Myocyte (in vitro differentiated cells): ENCODE data around the gene LYPLAL1. TPM values are rescaled to one million over a fixed set of nuclear protein-coding genes. Genes with fewer than 3 reads are reported as not detected.
"Not testable (repeated sequence)": the region's sequence is repeated elsewhere in the genome, so short reads cannot be mapped to it uniquely, and the experiment has no call there.

ENCODE experiments used
- DNase-seq: peaks from one replicate; pipeline ENCODE4 v3.0.0-alpha.2; 2012; ENCODE audit warnings: low read depth
- total RNA-seq: library from RNA; depleted of rRNA; stranded (reverse); fragments of >200 nt; gene quantifications from 2 replicates; pipeline ENCODE4 v1.2.3, GENCODE V29; 2014

Gene LYPLAL1
- total RNA-seq, 1 donor from 2014 or later: 17.8 TPM

DNA sequence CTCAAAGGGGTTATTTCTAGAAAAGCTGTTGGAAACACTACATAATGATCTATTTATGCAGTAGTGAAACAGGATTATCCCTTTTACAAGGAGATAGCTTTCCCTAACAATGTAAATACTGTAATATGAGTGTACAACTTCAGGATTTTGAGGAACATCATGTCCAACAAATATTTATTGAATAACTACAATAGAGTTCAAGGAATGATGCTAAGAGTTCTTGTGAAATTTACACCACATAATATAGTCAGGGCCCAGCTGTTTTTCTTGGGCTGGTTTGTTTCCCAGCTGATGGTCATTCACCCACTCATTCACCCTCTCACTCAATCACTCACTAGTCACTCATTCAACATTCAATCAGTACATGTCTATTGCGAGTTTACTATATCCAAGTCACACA lies 12.3 kb upstream of the LYPLAL1 start:
- no peak for DNase-seq

DNA sequence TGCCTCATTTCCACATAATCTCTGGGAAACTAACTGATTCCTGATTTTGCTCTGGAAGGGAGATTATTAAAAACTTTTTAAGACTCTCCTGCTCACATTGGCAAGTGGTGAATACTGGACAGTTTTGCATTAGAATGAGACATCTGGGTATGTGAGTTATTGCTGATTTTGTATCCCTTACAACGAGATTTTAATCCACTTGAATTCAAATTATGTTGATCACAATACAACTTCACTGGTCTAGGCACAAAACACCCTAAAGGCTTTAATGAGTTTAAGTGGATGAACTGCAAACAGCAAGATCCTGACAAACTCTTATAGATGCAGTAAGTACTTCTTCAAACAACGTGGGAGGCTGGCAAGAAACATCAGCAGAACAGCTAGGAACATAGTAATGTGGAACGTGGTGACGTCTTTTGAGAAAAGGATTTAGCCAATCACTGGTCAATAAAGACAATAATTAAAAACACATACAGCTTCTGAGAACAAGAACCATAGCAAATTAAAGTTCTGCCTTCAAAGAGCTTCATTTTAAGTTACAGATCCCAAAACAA lies 10.2 kb upstream of the LYPLAL1 start:
- no peak for DNase-seq

DNA sequence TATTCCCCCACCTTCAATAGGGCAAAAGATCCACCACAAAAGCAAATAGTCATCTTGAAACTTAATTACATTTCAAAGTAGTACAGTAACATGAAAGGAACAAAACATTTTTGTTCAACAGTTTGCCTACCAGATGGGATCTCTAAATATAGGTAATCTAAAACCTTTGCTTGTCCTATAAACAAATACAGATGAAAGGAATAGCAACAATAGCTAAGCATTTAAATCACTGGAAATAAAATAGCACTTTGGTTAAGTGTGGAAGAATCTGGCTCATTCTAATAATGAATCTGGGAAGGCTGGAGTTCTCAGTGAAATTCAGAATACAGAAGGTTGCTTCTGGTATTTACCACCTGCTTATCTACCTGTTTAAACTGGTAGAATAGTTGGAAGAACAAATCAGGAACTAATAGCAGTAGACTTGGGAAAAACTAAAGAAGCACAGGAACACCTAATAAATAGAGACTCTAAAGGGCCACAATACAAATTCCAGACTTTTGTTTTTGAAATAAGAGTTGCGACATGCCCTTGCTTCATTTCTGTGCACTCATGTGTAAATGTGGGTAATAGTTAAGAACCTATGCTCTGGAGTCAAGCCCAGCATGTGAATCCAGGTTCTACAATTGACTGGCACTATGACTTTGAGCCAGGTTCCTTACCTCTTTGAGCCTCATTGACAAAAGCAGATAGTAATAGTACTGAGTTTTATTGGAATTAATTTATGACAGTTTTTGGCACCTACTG lies 2.3 kb upstream of the LYPLAL1 start:
- DNase-seq: no peak

DNA sequence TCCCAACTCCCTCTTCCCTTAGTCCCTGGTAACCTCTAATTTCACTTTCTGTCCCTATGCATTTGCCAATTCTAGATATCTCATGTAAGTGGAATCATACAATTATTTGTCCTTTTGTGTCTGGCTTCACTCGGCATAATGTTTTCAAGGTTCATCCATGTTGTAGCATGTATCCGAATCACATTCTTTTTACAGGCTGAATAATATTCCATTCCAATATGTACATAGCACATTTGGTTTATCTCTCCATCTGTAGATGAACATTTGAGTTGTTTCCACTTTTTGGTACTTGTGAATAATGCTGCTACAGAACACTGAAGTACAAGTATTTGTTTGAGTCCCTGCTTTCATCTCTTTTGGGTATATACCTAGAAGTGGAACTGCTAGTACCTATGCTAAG lies 857 bp upstream of the LYPLAL1 start:
- no peak for DNase-seq

DNA sequence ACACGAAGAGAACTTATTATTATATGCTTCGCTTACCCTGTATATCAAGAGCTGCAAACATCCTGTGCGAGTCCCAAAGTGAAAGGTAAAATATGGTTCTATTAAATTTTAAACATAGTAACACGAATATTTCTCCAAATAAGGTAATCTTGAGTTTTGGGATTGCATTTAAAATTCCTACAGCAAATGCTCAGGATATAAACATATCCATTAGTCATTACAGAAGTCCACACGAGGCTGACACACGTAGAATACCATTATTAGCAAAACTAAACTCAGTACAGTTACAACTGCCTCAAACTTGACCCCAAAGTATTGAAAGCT lies 282 bp upstream of the LYPLAL1 start:
- DNase-seq: no peak

DNA sequence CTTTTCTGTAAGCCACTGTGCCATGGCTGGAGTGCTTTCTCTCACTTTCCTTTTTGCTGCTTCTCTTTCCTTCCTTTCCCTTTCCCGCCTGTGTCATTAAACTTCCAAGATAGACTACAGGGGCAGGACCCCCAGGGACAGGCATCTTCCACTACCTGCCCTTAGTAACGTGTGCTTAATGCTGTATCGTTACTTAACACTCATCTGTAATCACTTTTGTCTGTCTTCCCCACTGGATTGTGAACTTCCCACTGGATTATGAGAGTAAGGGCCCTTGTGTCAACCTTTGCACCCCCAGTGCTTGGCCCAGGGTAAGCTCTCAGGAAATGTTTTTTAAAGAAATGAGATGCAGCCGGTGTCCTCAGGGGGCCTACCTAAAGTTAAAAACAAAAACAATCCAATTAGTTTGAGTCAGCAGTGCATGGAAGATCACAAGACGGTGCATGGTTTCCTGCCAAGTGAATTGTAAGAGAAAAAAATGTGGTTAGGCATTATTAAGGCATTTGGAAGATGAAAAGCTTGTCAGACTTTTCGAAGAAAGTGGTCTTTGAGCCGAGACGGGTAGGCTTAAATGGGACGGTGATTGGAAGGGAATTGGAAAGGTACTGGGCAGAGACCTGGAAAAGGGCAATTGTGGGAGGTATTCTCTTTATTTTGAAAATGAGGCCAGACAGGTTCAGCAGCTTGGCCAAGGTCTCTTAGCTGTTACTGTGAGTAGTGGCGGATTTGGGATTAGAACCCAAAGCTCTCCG lies 958 bp downstream of the LYPLAL1 start:
- DNase-seq: peak; percentile 65

DNA sequence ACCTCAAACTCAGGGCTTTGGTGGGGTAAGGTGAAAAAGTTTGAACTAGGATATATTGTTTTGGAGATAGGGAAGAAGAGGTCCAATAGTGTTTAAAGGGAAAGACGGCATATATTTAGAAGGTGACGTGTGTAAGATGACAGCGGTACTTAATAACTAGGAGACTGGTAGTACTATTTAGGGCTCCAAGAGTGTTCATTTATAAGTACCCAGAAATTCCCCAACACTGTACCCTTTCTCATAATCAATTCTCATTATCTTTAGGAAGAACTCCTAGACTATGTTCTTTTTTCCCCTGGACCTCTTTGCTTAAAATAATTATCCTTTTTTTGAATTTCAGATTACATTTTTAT lies 1.5 kb downstream of the LYPLAL1 start:
- DNase-seq: no peak

DNA sequence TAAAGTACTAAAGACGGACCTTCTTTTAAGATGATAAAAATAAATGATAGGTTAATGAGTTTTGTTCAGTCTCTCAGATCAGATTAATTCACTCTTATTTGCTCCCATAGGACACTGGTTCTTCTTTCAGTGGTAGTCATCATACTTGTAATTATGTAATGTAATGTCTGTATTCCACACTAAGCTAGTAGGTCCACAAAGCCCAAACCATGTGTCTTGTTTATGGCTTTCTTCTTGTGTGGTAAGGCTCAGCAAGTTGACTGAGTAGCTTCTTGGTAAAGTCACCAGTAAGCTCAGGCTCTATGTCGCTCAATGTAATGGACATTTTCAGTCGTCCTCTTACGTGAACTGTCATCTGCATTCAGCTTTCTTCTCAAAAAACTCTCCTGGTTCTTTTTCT lies 2.5 kb downstream of the LYPLAL1 start:
- DNase-seq: no peak

DNA sequence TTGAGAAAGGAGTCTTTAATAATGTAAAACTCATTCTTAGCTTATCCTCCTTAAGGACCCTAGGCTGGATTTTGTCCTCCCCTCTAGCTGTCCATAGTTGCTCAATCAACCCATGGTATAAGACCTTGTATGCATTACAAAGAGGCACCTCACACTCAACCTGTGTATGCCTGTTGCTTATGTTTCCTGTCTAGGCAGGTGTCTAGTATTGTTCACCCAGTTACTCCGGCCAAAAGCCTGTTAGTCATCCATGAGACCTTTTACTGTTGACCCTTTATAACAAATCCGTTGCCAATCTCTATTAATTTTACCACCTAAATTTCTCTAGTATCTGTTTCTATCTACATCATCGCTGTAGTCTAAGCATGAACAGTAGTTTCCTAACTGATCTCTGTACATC lies 3.7 kb downstream of the LYPLAL1 start:
- DNase-seq: no peak

DNA sequence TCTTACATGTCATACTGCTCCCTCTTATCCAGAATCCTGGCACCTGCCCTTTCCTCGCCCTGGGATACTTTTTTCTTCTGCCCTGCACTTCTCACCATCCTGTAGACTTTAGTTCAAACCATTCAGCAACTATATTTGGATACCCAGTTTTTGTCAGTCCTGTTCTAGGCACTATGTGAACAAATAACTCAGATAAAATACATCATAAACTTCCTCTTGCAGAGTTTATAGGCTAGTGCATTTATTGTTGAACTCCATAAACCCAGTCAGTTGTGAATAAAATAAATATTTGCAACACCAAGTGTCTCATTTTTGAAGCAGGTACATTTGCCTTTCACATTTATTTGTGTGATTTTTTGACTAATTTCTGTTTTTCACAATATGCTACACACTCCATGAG lies 4.3 kb downstream of the LYPLAL1 start:
- no peak for DNase-seq

DNA sequence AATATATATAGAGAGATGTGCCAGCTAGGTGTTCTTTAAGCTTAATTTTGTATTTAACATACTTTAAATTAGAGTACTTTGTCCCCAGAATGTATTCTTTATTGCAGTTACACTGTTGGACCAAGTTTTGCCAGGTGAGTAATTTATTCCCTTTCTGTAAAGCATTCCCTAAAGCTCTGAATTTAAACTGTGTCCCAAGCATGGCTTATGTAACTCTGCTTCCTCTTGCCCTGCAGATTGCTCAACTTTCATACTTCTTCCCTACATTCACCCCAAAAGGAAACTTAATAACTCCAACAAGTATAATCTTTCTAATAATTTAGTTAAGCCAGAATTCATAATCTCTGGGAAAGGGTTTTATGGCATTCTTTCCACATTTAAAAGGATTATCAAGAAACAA lies 5.6 kb downstream of the LYPLAL1 start:
- DNase-seq: no peak

DNA sequence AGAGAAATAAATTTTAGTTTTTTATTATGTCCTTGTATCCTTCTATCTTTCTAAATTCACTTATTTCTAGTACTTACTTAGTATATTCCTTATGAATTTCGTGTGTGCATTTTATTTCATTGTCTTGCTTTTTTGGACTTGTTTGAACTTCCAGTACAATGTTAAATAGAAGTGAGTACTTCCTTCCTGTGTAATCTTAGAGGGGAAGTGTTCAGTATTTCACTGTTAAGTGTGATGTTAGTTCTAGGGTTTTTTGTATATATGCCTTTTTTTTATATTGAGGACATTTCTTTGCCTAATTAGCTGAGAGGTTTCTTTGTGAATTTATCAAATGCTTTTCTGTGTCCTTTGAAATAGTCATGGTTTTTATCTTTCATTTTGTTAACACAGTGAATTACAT lies 10.7 kb downstream of the LYPLAL1 start:
- DNase-seq: no peak

DNA sequence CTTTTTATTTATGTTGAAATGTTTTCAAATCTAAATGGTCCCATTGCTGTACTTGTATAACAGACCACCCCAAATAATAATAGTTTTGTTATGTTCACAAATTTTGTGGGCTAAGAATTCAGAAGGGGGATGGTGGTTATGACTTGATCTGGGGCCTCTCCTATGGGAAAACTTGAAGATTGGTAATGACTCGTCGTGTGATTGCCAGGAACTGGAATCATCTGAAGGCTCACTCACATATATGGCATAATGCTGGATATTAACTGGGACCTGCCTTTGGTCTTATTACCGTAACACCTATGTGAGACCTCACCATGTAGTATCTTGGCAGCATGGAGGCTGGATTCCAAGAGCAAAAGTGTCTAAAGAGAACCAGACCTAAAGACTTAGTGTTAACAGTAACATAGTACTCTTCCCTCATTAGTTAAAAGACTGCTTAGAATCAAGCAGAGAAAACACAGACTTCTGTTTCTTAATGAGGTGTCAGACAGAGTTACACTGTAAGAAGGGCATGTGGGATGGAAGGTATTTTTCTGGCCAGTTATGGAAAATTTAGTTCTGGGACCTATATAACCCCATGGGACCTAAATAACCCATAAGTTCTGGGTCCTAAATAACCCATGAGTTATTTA lies 11.9 kb downstream of the LYPLAL1 start:
- DNase-seq: no peak

DNA sequence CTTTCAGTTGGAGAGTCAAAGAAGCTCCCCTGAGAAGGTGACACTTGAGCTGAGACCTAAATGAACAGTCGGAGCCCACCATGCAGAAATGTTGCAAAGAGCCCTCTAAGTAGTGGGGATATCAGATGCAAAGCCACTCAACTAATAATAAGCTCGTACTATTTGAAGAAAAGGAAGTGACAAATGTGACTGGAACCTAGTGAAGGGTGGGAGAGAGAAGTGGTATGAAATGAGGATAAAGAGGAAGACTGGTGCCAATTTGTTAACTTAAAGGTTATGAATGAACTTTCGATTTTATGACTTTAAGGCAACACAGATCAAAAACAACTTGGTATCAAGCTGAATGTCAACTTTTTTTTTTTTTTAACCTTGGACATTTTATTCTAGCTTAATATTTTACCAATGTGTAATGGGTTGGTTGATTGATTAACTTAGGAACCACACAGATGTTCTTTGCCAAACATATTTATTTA lies 14.7 kb downstream of the LYPLAL1 start:
- no peak for DNase-seq

DNA sequence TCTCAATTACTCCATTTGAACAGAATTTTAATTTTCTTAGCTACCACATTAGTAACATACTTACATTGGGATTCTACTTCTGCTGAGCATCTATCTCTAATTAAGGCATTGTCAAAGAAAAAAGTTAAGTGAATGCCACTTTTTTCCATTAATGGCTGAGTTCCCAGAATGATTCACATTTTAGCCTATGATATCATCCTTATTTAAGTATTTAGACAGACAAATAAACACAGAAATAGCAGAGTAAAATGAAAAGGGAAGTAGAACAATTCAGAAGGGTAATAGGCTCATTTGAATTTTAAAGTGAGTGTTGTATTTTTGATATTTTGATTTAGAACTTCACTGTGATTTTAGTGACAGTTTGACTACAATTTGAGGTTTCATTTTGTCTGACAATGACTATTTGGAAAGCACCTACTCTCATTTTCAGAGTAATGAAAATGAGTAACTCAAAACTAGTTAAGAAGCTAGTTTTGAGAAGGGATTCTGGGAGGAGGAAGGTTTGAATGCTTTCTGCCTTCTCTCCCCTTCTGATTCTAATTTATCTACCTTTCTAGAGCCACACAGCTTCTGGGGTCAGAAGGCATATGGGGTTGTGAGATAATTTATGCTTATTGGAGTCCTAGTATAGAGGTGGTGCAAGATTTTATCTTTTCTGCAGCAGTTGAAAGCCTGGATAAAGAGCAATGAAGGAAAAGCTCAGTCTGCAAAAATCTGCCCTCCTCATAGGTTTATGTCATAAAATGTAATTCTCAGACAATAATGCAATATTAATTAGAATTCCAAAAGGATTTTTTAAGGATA lies 15.5 kb downstream of the LYPLAL1 start:
- DNase-seq: peak; percentile 53

DNA sequence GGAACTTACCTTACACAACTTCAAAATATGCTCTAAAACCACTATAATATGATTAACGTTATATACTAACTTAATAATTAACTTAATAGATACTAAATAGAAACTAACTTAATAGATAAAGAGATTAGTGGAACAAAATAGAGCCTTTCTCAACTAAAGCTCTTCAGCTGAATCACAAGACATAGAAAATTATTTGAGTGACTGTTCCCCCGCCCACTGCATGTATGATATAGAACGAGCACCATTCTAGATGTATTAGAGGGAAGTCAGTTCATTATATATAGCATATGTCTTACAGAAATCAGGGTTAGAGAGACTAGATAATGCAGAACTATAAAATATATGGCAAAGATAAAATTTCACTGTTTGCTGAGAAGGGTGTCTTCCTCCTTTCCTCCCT lies 16.3 kb downstream of the LYPLAL1 start:
- no peak for DNase-seq

DNA sequence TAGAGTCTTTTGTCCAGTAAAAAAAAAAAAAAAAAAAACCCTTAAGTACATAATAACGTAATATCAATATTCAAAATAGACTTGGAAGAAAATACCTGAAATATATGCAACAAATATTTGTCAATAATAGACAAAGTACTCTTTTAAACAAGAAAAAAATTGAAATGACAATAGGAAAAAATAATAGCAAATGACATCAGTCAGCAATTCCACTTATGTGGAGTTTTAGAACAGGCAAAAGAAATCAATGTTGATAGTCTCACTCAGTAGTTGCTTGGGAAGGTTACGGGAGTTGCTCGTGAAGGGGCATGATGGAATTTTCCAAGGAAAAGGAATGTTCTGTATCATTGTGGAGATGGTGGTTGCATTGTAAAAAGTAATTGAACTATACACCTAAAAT lies 16.9 kb downstream of the LYPLAL1 start:
- no peak for DNase-seq

DNA sequence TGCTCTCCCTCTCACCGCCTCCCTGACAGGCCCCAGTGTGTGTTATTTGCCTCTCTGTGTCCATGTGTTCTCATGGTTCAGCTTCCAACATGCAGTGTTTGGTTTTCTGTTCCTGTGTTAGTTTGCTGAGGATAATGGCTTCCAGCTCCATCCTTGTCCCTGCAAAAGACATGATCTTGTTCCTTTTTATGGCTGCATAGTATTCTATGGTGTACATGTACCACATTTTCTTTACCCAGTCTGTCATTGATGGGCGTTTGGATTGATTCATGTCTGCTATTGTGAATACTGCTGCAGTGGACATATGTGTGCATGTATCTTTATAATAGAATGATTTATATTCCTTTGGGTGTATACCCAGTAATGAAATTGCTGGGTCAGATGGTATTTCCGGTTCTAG lies 22.2 kb downstream of the LYPLAL1 start:
- DNase-seq: not testable (repeated sequence)

DNA sequence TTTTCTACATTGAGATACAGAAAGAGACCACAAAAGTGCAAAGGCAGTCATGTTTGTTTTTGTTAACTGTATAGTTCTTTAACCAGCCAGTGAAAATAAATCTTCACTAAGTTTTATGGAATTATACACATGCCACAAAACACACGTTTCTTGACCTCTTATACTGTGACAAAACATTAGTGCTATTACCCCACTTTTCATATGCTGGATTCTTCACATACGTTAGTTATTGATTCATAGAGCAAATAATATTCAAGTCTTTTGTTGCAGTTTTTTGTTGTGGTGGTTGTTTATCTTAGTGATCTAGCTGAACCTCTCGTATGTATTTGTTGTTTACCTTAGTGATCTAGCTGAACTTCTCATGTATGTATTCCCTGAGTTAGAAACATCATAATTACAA lies 28.0 kb downstream of the LYPLAL1 start:
- DNase-seq: no peak

DNA sequence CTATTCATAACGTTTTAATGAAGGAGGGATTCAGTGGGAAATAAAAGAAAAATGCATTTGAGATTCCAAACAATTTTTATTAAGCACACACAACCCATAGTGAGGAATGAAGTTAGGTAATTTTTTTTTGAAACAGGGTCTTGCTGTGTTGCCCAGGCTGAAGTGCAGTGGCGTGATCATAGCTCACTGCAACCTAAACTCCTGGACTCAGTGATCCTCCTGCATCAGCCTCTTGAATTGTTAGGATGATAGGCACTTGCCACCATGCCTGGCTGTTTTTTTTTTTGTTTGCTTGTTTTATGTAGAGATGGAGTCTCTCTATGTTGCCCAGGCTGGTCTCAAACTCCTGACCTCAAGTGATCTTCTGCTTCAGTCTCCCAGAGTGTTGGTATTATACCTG lies 28.9 kb downstream of the LYPLAL1 start:
- DNase-seq: no peak

DNA sequence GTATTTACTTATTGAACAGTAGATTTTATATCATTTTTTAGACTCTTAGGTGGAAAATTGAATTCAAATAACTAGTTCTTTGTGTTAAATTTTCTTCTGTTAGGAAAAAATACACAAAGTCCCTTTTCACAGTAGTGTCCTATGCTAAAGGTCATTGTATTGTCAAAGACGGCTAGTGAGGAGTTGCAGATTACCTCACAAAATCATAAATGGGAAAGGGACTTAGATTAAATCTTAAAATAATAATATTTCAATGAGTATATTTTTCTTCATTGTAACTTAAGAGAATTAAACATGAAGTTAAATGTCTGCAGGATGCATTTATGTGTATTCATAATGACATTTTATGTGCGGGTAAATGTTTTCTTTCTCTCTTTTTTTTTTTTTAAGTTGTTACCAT lies 32.7 kb downstream of the LYPLAL1 start:
- DNase-seq: no peak

DNA sequence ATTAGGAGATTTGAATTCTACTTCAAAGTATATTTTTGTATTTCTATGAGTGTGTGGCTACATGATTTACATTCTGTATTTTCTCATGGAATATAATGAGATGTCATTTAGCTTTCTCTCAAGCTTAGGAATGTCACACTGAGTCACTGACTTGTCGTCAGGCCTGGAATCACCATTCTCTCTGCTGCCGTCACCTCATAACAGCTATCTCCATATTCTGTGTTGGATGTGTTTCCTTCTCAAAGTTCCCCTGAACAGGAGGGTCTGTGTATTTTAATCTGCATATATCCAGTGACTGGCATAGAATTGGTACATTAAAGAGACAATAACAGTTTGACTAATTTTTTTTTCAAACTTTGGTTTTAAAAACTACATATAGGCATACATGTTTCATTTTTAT lies 35.9 kb downstream of the LYPLAL1 start:
- no peak for DNase-seq
